ENCODE results near the gene WDFY4. TPM values are rescaled to one million over a fixed set of nuclear protein-coding genes. Genes with fewer than 3 reads are reported as not detected.

WDFY4 gene
- total and polyA plus RNA-seq, 8 donors = 2.8 to 23.6 (median 4.8) TPM

DNA sequence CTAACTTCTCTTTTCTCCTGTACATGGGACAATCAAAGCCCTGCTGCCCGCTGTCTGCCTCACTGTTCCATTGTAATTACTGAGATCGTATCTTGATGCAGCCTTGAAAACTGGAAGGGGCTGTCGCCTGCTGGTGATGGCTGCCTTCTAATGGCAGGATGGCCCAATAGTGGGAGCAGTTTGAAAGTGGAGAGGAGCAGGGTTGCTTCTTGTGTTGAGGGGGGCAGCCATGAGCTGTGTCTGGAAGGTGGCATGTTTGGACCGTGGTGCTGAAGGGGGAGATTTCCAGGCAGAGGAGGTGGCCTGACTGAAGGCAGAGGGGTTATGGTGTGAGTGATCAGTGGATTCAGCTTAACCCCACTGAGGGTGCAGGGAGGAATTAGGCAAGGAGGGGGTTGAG is 8.1 kb downstream of the WDFY4 start:
- intact Hi-C loops (cut with DNase I) = no loop called here

DNA sequence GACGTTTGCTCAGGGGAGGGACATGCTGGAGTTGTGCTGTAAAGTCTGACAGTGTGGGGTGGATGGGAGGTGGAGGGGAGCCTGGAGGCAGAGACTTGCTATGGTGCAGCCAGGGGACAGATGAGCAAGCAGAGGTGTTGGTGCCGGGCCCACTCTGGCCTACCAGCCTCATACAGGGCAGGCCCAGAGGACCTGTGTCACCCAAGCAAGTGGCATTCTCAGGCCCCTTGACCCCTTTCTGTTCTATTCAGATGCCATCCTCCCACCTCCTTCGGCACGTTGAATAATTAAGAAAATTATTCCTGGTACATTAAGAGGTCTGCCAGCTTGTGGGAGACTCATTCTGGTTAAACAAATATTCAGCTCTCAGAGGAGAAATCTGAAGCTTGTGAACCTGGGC is 8.5 kb downstream of the WDFY4 start:
- TF ChIP-seq, protein P1, sequence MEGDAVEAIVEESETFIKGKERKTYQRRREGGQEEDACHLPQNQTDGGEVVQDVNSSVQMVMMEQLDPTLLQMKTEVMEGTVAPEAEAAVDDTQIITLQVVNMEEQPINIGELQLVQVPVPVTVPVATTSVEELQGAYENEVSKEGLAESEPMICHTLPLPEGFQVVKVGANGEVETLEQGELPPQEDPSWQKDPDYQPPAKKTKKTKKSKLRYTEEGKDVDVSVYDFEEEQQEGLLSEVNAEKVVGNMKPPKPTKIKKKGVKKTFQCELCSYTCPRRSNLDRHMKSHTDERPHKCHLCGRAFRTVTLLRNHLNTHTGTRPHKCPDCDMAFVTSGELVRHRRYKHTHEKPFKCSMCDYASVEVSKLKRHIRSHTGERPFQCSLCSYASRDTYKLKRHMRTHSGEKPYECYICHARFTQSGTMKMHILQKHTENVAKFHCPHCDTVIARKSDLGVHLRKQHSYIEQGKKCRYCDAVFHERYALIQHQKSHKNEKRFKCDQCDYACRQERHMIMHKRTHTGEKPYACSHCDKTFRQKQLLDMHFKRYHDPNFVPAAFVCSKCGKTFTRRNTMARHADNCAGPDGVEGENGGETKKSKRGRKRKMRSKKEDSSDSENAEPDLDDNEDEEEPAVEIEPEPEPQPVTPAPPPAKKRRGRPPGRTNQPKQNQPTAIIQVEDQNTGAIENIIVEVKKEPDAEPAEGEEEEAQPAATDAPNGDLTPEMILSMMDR (IDR thresholded peaks at IDR 0.05) = no peak
- H3K36me3 ChIP-seq = no peaks in the 10 kb centered on the region
- ATAC-seq (no peak), DNase-seq (no peak)
- no peak overlapping the region for H3K4me3 ChIP-seq
- no peaks in the 10 kb centered on the region for H3K9me3 ChIP-seq
- H3K4me1 ChIP-seq = peaks cover 0 to 13% of the 10 kb centered on the region in 2 donors
- no peak overlapping the region for H3K27ac ChIP-seq
- intact Hi-C loops (cut with DNase I) = no loop called here
- no peaks in the 10 kb centered on the region for H3K27me3 ChIP-seq

More for the DNA sequence above, 8.1 kb downstream of the WDFY4 start:
- peaks cover 0 to 13% of the 10 kb centered on the region in 2 donors for H3K4me1 ChIP-seq
- ATAC-seq = no peak
- no peak overlapping the region for H3K4me3 ChIP-seq
- TF ChIP-seq, protein P1 (IDR thresholded peaks at IDR 0.05) = no peak
- H3K36me3 ChIP-seq = no peaks in the 10 kb centered on the region
- no peak overlapping the region for H3K27ac ChIP-seq
- H3K27me3 ChIP-seq = no peaks in the 10 kb centered on the region
- no peak for DNase-seq
- H3K9me3 ChIP-seq = no peaks in the 10 kb centered on the region

DNA sequence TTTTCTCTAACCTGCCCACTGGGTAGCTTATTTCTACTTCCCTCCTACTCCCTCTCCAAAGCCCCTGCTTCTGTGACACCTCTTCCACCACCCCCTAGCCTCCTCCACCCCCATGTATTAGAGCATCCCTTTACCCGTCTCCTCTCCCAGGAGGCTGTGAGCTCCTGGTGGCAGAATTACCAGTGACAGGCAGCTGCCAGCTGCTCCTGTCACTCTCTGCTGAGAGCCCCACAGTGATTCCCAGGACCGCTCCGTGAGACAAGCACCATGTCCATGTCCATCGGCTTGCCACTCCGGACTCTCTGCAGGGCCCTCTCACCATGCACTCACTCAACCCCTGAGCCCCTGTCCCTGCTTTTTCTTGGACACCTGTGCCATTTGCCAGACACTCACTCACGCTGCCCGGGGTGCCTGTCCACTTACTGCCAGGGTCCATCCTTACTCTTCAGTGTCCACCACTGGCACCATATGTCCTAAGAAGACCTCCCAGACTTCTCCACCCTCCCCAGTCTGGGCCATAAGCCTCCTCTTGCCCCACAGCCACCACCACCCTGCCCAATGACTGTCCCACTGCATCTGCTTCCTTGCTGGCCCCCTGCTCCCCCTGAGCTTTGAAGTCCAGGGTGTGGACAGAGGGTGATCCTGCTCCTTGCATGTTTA is 9.8 kb downstream of the WDFY4 start:
- TF ChIP-seq, protein P1 (IDR thresholded peaks at IDR 0.05) = no peak
- DNase-seq (no peak), ATAC-seq (no peak)
- peaks cover 0 to 13% of the 10 kb centered on the region in 2 donors for H3K4me1 ChIP-seq
- no peaks in the 10 kb centered on the region for H3K9me3 ChIP-seq
- intact Hi-C loops (cut with DNase I) = no loop called here
- no peak overlapping the region for H3K27ac ChIP-seq
- no peak overlapping the region for H3K4me3 ChIP-seq
- no peaks in the 10 kb centered on the region for H3K27me3 ChIP-seq
- no peaks in the 10 kb centered on the region for H3K36me3 ChIP-seq

DNA sequence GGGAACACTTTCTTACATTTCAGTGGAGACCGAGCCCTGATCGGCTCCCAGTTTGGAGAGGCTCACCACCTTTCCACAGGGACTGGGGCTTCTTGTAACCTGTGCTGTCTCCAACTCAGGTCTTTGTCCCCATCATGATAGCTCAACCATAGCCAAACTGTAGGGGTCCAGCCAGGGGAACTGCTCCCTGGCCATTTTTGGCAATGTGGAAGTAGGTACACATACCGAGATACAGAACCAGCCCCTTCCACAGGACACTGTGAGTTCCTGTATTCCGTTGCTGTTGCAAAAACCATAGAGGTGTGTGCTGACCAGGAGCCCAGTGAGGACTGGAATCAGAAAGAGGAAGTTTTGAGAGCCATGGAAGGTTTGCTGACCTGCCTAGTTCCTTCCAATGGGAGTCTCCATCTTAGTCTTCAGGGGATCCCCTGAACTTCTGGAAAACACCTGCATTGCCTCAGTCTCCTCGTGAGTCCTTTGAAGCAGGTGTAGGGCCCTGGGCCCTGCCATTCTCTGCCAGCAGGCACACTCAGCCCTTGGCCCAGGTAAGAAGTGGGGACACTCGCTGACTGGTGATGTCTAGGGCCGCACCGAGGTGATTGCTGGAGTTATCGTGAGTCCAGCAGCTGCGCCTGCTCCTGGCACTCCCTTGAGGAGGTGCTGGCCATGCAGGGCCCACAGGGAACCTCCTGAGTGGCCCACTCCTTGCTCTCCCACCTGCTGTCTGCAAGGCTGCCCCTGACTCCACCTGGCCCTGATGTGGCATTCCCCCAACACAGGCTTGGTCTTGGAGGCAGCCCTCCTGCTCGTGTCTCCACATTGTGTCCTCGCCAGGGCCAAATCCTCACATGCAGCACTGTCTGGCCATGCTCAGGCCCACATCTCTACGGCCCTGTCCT is 11.2 kb downstream of the WDFY4 start:
- H3K27me3 ChIP-seq = no peaks in the 10 kb centered on the region
- DNase-seq = no peak
- TF ChIP-seq, protein P1 (IDR thresholded peaks at IDR 0.05) = no peak
- no peaks in the 10 kb centered on the region for H3K9me3 ChIP-seq
- no peak overlapping the region for H3K27ac ChIP-seq
- H3K36me3 ChIP-seq = no peaks in the 10 kb centered on the region
- intact Hi-C loops (cut with DNase I) = no loop called here
- peaks cover 0 to 13% of the 10 kb centered on the region in 2 donors for H3K4me1 ChIP-seq
- H3K4me3 ChIP-seq = no peak overlapping the region
- no peak for ATAC-seq

DNA sequence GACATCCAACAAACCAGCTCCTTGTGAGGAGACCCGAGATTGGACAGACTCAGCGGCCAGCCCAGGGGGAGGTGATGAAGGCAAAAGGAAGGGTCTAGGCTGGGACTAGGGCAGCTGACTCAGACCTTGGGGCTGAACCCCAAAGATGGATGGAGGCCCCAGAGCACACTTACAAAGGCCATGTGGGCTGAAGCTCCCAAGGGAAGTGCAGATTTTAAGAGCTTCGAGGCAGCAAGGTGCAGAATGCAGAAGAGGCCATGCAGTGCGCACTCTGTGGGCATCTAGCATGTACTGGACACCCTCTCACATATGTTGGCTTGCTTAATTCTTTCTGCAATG is 11.8 kb downstream of the WDFY4 start:
- H3K4me1 ChIP-seq = peaks cover 0 to 13% of the 10 kb centered on the region in 2 donors
- no peak for ATAC-seq
- no peaks in the 10 kb centered on the region for H3K36me3 ChIP-seq
- H3K4me3 ChIP-seq = no peak overlapping the region
- intact Hi-C loops (cut with DNase I) = no loop called here
- H3K27me3 ChIP-seq = no peaks in the 10 kb centered on the region
- DNase-seq = no peak
- H3K9me3 ChIP-seq = no peaks in the 10 kb centered on the region
- TF ChIP-seq, protein P1 (IDR thresholded peaks at IDR 0.05) = no peak
- no peak overlapping the region for H3K27ac ChIP-seq

Measured in left lung (tissue), 10 donors.